CD4-positive, alpha-beta T cell treated with Interleukin-4 for 4 hours (primary cell): ENCODE measurements around the gene NFATC2.

ENCODE experiments used
- DNase-seq: peaks from one replicate; pipeline ENCODE4 v3.0.0-alpha.2; 2020

The NFATC2 gene

GRCh38 chr20:51513545-51513944 is 29.0 kb downstream of the NFATC2 start:
- DNase-seq: no peak

GRCh38 chr20:51512645-51513044 is 29.9 kb downstream of the NFATC2 start:
- DNase-seq: peak; percentile 57

DNA sequence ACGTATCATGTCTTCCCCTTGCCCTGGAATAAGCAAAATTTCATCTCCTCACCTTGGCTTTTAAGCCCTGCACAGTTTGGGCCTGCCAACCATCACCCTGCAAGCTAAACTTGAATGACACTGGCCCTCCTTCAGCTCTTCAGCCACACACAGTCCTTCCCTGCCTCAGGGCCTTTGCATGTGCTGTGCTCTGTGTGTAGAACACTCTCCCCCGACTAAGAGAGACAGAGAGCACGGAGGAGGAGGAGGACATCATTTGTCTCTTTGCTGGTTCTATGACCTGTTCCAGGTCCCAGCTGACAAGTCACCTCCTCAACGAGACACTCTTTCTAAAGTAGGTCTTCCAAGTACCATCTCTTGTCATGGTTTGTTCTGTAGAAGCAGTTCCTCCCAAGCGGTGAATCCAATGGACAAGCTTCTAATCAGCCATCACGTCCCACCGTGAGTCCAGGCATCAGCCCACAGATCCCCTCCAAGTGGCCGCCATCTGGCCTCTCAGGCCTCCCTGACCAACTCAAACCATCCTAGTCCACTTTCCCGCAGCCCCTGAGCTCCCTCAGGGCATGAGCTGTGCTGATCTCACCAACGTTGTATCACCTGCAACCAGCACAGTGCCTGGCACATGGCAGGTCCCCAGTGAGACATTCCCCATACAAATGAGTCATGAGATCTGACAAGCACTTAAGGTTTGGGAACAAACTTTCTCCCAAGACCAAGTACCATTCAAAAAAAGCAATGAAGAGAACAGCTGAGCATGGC is 30.5 kb downstream of the NFATC2 start:
- no peak for DNase-seq

GRCh38 chr20:51510936-51511605 is 31.4 kb downstream of the NFATC2 start:
- no peak for DNase-seq

DNA sequence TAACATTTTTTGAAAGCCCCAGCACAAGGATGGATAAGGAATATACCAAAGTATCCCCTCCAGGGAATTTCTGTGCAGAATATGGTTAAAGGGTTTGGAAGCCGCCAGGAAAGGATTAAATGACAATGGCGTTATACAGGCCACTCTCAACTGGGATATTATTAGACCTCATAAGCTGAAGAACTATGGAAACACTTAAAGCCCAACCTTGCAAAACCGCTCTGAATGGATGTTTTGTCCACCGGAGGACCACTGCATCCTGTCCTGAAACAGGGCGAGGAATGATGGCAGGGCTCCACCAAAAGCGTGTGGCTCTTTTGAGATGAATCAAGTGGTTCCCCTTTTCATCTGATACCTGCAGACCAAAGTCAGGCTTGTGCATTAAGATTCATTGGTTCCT is 32.4 kb downstream of the NFATC2 start:
- DNase-seq: no peak

DNA sequence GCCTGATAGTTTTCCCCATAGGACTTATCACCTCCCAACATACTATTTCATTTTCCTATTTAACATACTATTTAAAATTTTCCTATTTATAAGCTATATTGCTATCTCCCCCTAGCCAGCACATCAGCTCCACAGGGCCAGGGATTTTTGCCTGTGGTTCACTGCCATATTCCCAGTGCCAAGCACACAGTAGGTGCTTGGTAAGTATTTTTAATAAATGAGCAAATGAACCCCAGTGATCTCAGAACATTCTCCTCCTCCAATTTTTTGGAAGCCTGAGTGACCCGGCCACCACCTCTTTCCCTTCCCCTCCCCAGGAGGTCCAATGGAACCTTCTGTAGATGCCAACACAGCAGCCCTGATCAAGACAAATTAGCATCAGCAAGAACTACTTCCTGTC is 33.3 kb downstream of the NFATC2 start:
- DNase-seq: no peak

DNA sequence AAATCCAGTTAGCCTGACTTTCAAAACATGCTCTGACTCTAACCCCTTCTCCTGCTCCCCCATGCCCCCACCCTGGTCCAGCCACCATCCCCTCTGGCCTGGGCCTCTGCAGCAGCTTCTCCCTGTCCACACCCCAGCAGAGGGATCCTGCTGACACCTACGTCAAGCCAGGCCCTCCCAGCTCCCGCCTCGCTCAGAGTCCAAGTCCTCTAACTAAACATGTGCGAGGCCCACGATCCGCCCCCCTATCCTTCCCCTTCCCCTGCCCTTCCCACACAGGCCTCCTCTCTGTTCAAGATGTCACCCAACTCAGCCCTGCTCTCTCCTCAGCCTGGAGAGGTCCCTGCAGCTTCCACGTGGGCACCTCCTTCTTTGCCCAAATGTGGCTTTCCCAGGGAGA is 33.7 kb downstream of the NFATC2 start:
- no peak for DNase-seq

DNA sequence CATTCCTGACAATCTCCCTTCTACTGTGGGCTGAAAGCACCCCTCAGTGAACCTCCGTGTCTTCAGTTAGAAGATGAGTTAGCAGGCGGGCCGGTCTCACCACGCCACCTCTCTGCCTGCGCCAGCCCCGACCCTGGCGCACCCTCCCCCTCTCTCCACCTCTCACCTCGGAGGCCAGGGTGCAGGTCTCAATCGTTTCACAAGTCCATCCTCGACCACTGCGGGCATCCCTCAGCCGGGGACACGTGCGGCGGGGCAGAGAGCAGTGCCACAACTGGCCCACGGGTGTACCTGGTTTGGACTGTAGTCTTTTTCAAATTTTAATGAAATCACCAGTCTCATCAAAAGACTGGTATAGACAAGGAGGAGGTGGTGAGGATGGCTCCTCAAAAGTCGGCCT is 34.4 kb downstream of the NFATC2 start:
- no peak for DNase-seq

- DNase-seq: no peak
Observed at GRCh38 chr20:51507216-51508036, 35.1 kb downstream of the NFATC2 start.

GRCh38 chr20:51506527-51507215 is 35.8 kb downstream of the NFATC2 start:
- no peak for DNase-seq

DNA sequence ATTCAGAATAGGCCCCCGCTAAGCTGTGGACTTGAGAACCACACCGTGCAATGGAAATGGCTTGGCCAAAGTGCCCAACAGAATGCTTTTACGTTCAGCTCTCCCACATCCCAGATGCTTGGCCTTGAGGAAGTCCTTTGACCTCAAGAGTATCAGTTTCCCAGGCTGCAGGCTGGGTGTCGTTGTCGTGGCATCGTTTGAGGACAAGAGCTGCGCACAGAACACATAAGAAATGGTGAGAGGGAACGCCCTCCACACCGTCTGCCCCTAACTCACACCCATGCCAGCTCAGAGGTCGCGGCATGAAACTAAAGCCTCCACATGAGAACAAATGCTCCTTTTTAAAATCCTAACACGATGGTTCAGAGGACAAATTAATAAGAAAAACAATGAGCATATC is 37.0 kb downstream of the NFATC2 start:
- no peak for DNase-seq

- DNase-seq: no peak
Observed at GRCh38 chr20:51503376-51503775, 39.1 kb downstream of the NFATC2 start.

DNA sequence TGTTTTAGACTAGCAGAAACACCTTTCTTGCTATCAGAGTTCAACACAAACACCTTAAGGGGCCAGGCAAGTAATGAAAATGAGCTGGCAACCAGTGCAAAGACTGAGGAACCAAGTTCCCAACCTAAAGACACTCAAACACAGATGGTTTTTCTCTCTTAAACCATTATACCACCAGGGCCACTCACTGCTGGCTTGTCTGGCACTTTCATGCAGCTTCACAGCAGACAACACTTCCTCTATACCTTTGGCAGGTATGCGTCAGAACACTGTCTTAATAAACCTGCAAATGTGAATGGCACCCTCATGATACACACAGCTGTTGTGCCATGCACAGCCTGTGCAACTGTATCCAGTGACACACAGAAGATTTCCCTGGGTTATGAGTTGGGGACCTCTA is 41.6 kb downstream of the NFATC2 start:
- peak; percentile 87 for DNase-seq

GRCh38 chr20:51500311-51500710 is 42.2 kb downstream of the NFATC2 start:
- DNase-seq: peak; percentile 88

- no peak for DNase-seq
Observed at GRCh38 chr20:51498765-51499540, 43.6 kb downstream of the NFATC2 start.

DNA sequence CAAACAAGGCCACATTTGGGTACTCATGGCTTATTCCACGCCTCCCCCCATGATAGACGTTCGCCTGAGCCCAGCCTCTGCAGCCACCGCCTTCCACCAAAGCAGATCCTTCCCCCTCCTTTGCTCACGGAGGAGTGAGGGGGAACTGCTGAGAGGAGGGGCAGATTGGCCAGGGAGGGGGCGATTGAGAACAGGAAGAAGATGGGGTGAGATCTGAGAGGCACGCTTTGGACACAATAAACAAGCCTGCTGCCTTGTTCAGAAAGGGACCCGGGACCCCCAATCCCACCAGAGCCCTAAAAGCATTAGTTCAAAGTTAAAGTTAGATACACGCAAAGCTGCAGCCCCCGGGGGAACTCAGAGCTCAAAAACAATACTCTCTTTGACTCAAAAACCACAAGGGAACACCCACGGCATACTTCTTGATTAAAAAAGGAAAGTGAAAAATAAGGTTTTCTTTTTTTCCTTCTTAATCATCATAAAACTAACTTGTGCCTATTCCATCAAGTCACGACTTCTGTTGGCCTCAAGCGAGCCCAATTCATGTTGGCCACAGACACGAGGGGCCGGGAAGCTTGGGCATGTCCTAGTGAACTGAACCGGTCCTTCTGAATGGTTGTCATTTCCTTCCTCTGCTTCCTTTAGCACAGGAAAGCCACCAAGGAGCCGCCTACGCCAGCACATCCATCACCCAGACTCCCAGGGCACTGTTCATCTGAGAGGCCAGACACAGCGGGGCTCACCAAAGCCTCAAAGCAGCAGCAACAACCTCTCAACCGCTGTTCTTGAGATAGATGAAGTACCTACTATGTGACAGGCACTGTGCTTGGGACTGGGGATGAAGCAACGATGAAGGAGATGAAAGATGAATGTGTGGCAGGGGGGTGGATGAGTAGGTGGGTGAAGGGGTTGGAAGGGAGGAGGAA is 44.7 kb downstream of the NFATC2 start:
- peak; percentile 49 for DNase-seq

DNA sequence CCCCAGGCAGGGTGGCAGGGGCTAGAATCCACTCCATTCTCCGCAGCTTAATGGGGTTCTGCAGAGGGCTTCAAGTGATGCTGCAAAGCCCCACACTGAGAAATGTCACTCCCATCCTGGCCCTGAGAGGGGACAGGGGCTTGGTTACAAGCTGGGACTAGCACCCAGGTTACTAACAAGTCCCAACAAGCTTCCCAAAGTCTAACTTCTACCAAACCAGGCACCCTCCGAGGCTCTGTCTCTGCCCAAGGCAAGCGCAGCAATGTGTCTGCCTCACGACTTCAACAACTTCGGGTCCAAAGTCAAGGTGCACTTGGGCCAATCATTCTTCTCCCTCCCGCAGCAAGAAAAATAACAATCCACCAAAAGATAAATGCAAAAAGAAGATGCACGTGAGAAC is 45.6 kb downstream of the NFATC2 start:
- no peak for DNase-seq

GRCh38 chr20:51495921-51496545 is 46.5 kb downstream of the NFATC2 start:
- DNase-seq: no peak

- no peak for DNase-seq
Observed at GRCh38 chr20:51495291-51495690, 47.2 kb downstream of the NFATC2 start.

GRCh38 chr20:51494241-51495110 is 48.0 kb downstream of the NFATC2 start:
- peak; percentile 41 for DNase-seq
